MM.1S (cell line): ENCODE measurements around the gene MUC5B.

Experiments
- EZH2 ChIP-seq: fragments of 300-600 bp; sonication (generic); optimal IDR thresholded peaks from 2 replicates; pipeline ENCODE3; 2017; ENCODE audit warnings: low read depth, mild to moderate bottlenecking, antibody characterized with exemption, low read length, mixed read lengths
- EZH2phosphoT487 ChIP-seq: fragments of 300-600 bp; sonication (generic); IDR thresholded peaks from 2 replicates; pipeline ENCODE4 v1.6.1; 2018; ENCODE audit warnings: antibody characterized with exemption, low read length
- TF ChIP-seq, protein P1 (sequence below): fragments of 300-600 bp; sonication (generic); IDR thresholded peaks from 2 replicates; pipeline ENCODE4 v1.5.1; 2016; ENCODE audit warnings: antibody characterized with exemption, low read length, mixed read lengths

DNA sequence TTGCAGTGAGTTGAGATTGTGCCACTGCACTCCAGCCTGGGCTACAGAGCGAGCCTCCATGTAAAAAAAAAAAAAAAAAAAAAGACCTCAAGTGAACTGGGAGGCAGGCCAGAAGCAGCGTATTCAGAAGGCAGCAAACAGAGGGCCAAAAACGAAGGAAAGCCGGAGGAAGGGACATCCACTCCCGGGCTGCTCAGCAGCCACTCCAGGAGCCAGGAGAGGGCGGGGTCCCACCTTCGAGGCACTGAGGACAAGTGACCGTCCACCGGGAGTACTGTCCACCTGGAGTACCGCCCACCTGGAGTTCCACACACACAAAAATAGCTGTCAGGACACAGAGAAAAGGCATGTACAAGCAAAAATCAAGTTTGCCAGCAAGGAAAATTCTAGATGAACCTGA lies 81.1 kb downstream of the MUC5B start:
- TF ChIP-seq, protein P1, sequence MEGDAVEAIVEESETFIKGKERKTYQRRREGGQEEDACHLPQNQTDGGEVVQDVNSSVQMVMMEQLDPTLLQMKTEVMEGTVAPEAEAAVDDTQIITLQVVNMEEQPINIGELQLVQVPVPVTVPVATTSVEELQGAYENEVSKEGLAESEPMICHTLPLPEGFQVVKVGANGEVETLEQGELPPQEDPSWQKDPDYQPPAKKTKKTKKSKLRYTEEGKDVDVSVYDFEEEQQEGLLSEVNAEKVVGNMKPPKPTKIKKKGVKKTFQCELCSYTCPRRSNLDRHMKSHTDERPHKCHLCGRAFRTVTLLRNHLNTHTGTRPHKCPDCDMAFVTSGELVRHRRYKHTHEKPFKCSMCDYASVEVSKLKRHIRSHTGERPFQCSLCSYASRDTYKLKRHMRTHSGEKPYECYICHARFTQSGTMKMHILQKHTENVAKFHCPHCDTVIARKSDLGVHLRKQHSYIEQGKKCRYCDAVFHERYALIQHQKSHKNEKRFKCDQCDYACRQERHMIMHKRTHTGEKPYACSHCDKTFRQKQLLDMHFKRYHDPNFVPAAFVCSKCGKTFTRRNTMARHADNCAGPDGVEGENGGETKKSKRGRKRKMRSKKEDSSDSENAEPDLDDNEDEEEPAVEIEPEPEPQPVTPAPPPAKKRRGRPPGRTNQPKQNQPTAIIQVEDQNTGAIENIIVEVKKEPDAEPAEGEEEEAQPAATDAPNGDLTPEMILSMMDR: no peak
- TF ChIP-seq EZH2phosphoT487 (no peak), EZH2 (no peak)
